Natural killer cell (primary cell): ENCODE results near the gene ANXA2. TPM values are rescaled to one million over a fixed set of nuclear protein-coding genes. Genes with fewer than 3 reads are reported as not detected.

Source experiments
- ATAC-seq, 3 donors: fragments of 150-1000 bp in 2 of 3; fragments of 200-7000 bp in 1 of 3; cut with Tn5 transposase; 1 replicate in 1 of 3; 2 replicates in 2 of 3; pipeline ENCODE4 v1.10.0; 2021; ENCODE audit warnings: mild to moderate bottlenecking in 2 of 3, moderate library complexity in 2 of 3
- DNase-seq, 2 donors: peaks; one replicate each; pipeline versions ENCODE4 v3.0.0 to v3.0.0-alpha.2; 2013 to 2021; ENCODE audit warnings: mixed read lengths in 1 of 2
- H3K27ac ChIP-seq: one replicate; pipeline ENCODE4 v1.5.1; 2013; ENCODE audit warnings: mild to moderate bottlenecking, low read length
- H3K27me3 ChIP-seq: one replicate; pipeline ENCODE4 v1.6.1; 2013; ENCODE audit warnings: low read length; ENCODE audit not compliant: control insufficient read depth, insufficient read depth
- H3K36me3 ChIP-seq: one replicate; pipeline ENCODE4 v1.6.1; 2013; ENCODE audit warnings: low read length; ENCODE audit not compliant: control insufficient read depth, insufficient read depth
- H3K4me1 ChIP-seq: one replicate; pipeline ENCODE4 v1.6.1; 2013; ENCODE audit warnings: low read length; ENCODE audit not compliant: control insufficient read depth, insufficient read depth
- H3K4me3 ChIP-seq: one replicate; pipeline ENCODE4 v1.5.1; 2013; ENCODE audit warnings: low read length
- H3K9me3 ChIP-seq: one replicate; pipeline ENCODE4 v1.6.1; 2013; ENCODE audit warnings: low read length; ENCODE audit not compliant: control insufficient read depth, insufficient read depth
- H3K27ac Mint-ChIP-seq, 2 donors: one replicate each; pipeline ENCODE4 v1.8.0; 2022; ENCODE audit warnings: mild to moderate bottlenecking in 2 of 2, mixed read lengths in 2 of 2, moderate library complexity in 1 of 2
- H3K27me3 Mint-ChIP-seq, 2 donors: one replicate each; pipeline ENCODE4 v1.8.0; 2022; ENCODE audit warnings: low read depth in 2 of 2, mixed read lengths in 2 of 2
- H3K36me3 Mint-ChIP-seq: one replicate; pipeline ENCODE4 v1.8.0; 2022; ENCODE audit warnings: mixed read lengths
- H3K4me1 Mint-ChIP-seq, 2 donors: one replicate each; pipeline ENCODE4 v1.8.0; 2022; ENCODE audit warnings: mixed read lengths in 2 of 2
- H3K4me3 Mint-ChIP-seq: one replicate; pipeline ENCODE4 v1.8.0; 2022; ENCODE audit warnings: mild to moderate bottlenecking, moderate library complexity, mixed read lengths
- H3K9me3 Mint-ChIP-seq, 2 donors: one replicate each; pipeline ENCODE4 v1.8.0; 2022; ENCODE audit warnings: mixed read lengths in 2 of 2
- CTCF ChIP-seq: fragments of 200-600 bp; IDR thresholded peaks from one replicate; pipeline ENCODE4 v1.8.0; 2022; ENCODE audit warnings: antibody characterized with exemption
- WGBS: methylation state at CpG from one replicate; pipeline ENCODE4 v1.1.7; 2013; ENCODE audit warnings: missing lambda C conversion rate; ENCODE audit not compliant: insufficient coverage; 5-methylcytosine and 5-hydroxymethylcytosine counted together
- intact Hi-C: fragments of 100-400 bp; cut with micrococcal nuclease; formaldehyde crosslinking; loops from one replicate; pipeline ENCODE4 v1.14.2; 2022
- total RNA-seq, 4 donors: library from RNA; stranded (reverse); fragments of 120-200 nt in 1 of 4; gene quantifications; one replicate each; pipeline versions ENCODE4 v1.2.3 to v1.2.4, GENCODE V29; 2013 to 2022

The ANXA2 gene
- total RNA-seq, 3 donors from 2014 or later (not counting 1 experiment from before 2014, with no cell fraction given), result 132 to 230 (median 155) TPM

GRCh38 chr15:60325905-60326304, 71.9 kb downstream of the ANXA2 start:
- no peaks in the 10 kb centered on the region for H3K9me3 ChIP-seq
- DNase-seq (no peak), ATAC-seq (no peak)
- H3K9me3 Mint-ChIP-seq, result no peaks in the 10 kb centered on the region
- H3K27me3 ChIP-seq, result peaks cover 12% of the 10 kb centered on the region
- H3K4me3 Mint-ChIP-seq, result no peak overlapping the region
- H3K4me3 ChIP-seq, result no peak overlapping the region
- H3K4me1 Mint-ChIP-seq, result peaks cover 0 to 3% of the 10 kb centered on the region in 2 donors
- no peak for TF ChIP-seq CTCF
- WGBS, result 90% methylated on average over 4 of the region's 6 CpGs
- intact Hi-C loops, result no loop called here
- H3K36me3 ChIP-seq, result no peaks in the 10 kb centered on the region
- no peaks in the 10 kb centered on the region for H3K4me1 ChIP-seq
- no peak overlapping the region for H3K27ac ChIP-seq
- peaks cover 33 to 57% of the 10 kb centered on the region in 2 donors for H3K27me3 Mint-ChIP-seq
- H3K36me3 Mint-ChIP-seq, result no peaks in the 10 kb centered on the region
- H3K27ac Mint-ChIP-seq, result no peak overlapping the region

GRCh38 chr15:60324706-60325438, 72.9 kb downstream of the ANXA2 start:
- no peaks in the 10 kb centered on the region for H3K36me3 Mint-ChIP-seq
- no peak overlapping the region for H3K27ac ChIP-seq
- no peak overlapping the region for H3K27ac Mint-ChIP-seq
- no peaks in the 10 kb centered on the region for H3K36me3 ChIP-seq
- no peak overlapping the region for H3K4me3 ChIP-seq
- no peaks in the 10 kb centered on the region for H3K4me1 ChIP-seq
- DNase-seq (no peak), ATAC-seq (no peak)
- H3K9me3 ChIP-seq, result no peaks in the 10 kb centered on the region
- no peaks in the 10 kb centered on the region for H3K9me3 Mint-ChIP-seq
- WGBS, result 83% methylated on average over 5 of the region's 10 CpGs
- no peak for TF ChIP-seq CTCF
- H3K27me3 Mint-ChIP-seq, result peaks cover 33 to 52% of the 10 kb centered on the region in 2 donors
- no peak overlapping the region for H3K4me3 Mint-ChIP-seq
- peaks cover 12% of the 10 kb centered on the region for H3K27me3 ChIP-seq
- intact Hi-C loops, result no loop called here
- peaks cover 0 to 3% of the 10 kb centered on the region in 2 donors for H3K4me1 Mint-ChIP-seq

- no peak for DNase-seq
- H3K27me3 Mint-ChIP-seq, result peaks cover 33 to 58% of the 10 kb centered on the region in 2 donors
- H3K4me3 Mint-ChIP-seq, result no peak overlapping the region
- intact Hi-C loops, result no loop called here
- no peaks in the 10 kb centered on the region for H3K9me3 ChIP-seq
- H3K4me1 Mint-ChIP-seq, result peaks cover 0 to under 1% of the 10 kb centered on the region in 2 donors
- peaks cover 9% of the 10 kb centered on the region for H3K27me3 ChIP-seq
- no peaks in the 10 kb centered on the region for H3K36me3 Mint-ChIP-seq
- no peak overlapping the region for H3K27ac Mint-ChIP-seq
- ATAC-seq, result no peak
- no peaks in the 10 kb centered on the region for H3K36me3 ChIP-seq
- no peaks in the 10 kb centered on the region for H3K9me3 Mint-ChIP-seq
- no peak for TF ChIP-seq CTCF
- no peaks in the 10 kb centered on the region for H3K4me1 ChIP-seq
- H3K4me3 ChIP-seq, result no peak overlapping the region
- no peak overlapping the region for H3K27ac ChIP-seq
- WGBS, result 92% methylated on average over 5 of the region's 5 CpGs
Observed at GRCh38 chr15:60323322-60323721, 74.5 kb downstream of the ANXA2 start.

- H3K4me3 Mint-ChIP-seq, result no peak overlapping the region
- DNase-seq, result no peak
- H3K27ac Mint-ChIP-seq, result no peak overlapping the region
- no peak for ATAC-seq
- Histone ChIP-seq H3K36me3 (no peaks in the 10 kb centered on the region), H3K9me3 (no peaks in the 10 kb centered on the region), H3K27ac (no peak overlapping the region), H3K4me1 (no peaks in the 10 kb centered on the region), H3K4me3 (no peak overlapping the region), H3K27me3 (no peaks in the 10 kb centered on the region)
- intact Hi-C loops, result no loop called here
- 94% methylated on average over 4 of the region's 4 CpGs for WGBS
- H3K9me3 Mint-ChIP-seq, result no peaks in the 10 kb centered on the region
- no peak for TF ChIP-seq CTCF
- no peaks in the 10 kb centered on the region for H3K4me1 Mint-ChIP-seq
- peaks cover 23 to 57% of the 10 kb centered on the region in 2 donors for H3K27me3 Mint-ChIP-seq
- H3K36me3 Mint-ChIP-seq, result no peaks in the 10 kb centered on the region
Observed at GRCh38 chr15:60320365-60320764, 77.4 kb downstream of the ANXA2 start.
